Activated gamma-delta T cell (primary cell): ENCODE results near the gene KCNK5.

Experiments
- DNase-seq: peaks from one replicate; lab custom pipeline; 2025; lab: John Stamatoyannopoulos, UW

The KCNK5 gene

GRCh38 chr6:39240155-39240757, 11.0 kb upstream of the KCNK5 start:
- DNase-seq, result no peak

GRCh38 chr6:39239527-39240154, 10.4 kb upstream of the KCNK5 start:
- no peak for DNase-seq

- no peak for DNase-seq
Observed at GRCh38 chr6:39236742-39237141, 7.5 kb upstream of the KCNK5 start.

- no peak for DNase-seq
Observed at GRCh38 chr6:39233333-39233732, 4.1 kb upstream of the KCNK5 start.

GRCh38 chr6:39231521-39232243, 2.4 kb upstream of the KCNK5 start:
- DNase-seq, result no peak

GRCh38 chr6:39230654-39231035, 1.4 kb upstream of the KCNK5 start:
- no peak for DNase-seq

GRCh38 chr6:39228111-39228971, 934 bp downstream of the KCNK5 start:
- no peak for DNase-seq

- DNase-seq, result no peak
Observed at GRCh38 chr6:39227476-39227875, 1.8 kb downstream of the KCNK5 start.

GRCh38 chr6:39226639-39227329, 2.5 kb downstream of the KCNK5 start:
- no peak for DNase-seq

- DNase-seq, result no peak
Observed at GRCh38 chr6:39225946-39226437, 3.3 kb downstream of the KCNK5 start.

GRCh38 chr6:39225543-39225942, 3.7 kb downstream of the KCNK5 start:
- no peak for DNase-seq

GRCh38 chr6:39224523-39225182, 4.6 kb downstream of the KCNK5 start:
- DNase-seq, result no peak

- no peak for DNase-seq
Observed at GRCh38 chr6:39224011-39224410, 5.3 kb downstream of the KCNK5 start.

GRCh38 chr6:39223555-39223954, 5.7 kb downstream of the KCNK5 start:
- no peak for DNase-seq

- DNase-seq, result no peak
Observed at GRCh38 chr6:39223061-39223460, 6.2 kb downstream of the KCNK5 start.

GRCh38 chr6:39221779-39222641, 7.3 kb downstream of the KCNK5 start:
- no peak for DNase-seq

GRCh38 chr6:39221115-39221514, 8.2 kb downstream of the KCNK5 start:
- DNase-seq, result no peak

- no peak for DNase-seq
Observed at GRCh38 chr6:39218868-39219567, 10.3 kb downstream of the KCNK5 start.

- no peak for DNase-seq
Observed at GRCh38 chr6:39217177-39217864, 12.0 kb downstream of the KCNK5 start.
